Sigmoid colon (tissue), 4 donors: ENCODE results near the gene XPNPEP1.

Experiments used
- POLR2AphosphoS5 ChIP-seq, 4 donors: sonication (generic); formaldehyde crosslinking; IDR thresholded peaks; one replicate each; pipeline ENCODE4 v1.6.1; 2017; ENCODE audit warnings: antibody characterized with exemption in 4 of 4
- TF ChIP-seq, protein P1 (sequence below), 4 experiments: fragments of 450-650 bp in 3 of 4; fragments of 200-600 bp in 1 of 4; IDR thresholded peaks; one replicate each; pipeline ENCODE4 v1.5.1; 2016 to 2019; ENCODE audit warnings: antibody characterized with exemption in 4 of 4, mild to moderate bottlenecking in 3 of 4, moderate library complexity in 2 of 4

DNA sequence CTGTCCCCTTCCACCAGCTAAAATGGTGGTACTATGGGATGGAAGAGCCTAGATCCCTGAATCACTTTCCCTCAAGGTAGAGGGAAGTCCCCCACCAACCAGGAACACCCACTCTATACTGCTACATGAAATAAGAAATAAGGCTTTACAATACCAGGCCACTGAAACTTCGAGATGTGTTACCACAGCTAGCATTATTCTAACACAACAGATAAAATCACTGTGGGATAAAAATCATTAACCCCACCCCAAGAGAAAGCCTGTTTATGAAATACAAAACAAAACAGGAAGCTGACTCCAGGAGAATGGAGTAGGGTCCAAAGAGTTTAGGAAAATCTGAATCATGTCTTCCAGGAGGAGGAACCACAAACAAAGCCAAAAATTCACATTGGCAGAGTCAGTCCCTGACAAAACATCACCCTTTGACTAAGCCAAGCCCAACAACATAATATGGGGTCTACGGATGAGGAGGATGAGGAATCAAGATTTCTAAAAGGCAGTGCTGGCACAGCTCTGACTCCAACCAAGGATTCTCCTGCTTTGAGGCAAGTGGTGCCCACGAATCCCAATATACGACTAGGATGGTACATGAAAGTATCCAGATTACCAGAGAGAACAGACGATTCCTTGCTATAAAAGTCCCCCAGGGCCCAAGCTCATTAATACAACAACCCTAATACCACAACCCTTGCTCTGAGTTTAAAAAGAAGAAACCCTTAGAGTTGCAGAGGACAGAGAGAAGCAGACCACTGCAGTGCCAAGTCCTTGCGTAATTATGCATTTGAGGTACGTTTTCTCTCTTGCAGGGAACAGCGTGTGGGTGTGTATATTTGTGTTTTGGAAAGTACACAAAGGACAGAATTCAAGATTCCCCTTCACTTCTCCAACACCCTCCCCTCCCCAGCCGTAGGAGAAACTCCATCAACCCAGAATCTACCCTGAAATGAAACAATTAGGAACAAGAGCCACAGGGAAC lies 23.7 kb downstream of the XPNPEP1 start:
- TF ChIP-seq, protein P1, sequence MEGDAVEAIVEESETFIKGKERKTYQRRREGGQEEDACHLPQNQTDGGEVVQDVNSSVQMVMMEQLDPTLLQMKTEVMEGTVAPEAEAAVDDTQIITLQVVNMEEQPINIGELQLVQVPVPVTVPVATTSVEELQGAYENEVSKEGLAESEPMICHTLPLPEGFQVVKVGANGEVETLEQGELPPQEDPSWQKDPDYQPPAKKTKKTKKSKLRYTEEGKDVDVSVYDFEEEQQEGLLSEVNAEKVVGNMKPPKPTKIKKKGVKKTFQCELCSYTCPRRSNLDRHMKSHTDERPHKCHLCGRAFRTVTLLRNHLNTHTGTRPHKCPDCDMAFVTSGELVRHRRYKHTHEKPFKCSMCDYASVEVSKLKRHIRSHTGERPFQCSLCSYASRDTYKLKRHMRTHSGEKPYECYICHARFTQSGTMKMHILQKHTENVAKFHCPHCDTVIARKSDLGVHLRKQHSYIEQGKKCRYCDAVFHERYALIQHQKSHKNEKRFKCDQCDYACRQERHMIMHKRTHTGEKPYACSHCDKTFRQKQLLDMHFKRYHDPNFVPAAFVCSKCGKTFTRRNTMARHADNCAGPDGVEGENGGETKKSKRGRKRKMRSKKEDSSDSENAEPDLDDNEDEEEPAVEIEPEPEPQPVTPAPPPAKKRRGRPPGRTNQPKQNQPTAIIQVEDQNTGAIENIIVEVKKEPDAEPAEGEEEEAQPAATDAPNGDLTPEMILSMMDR (IDR thresholded peaks at IDR 0.05) = no peak
- TF ChIP-seq POLR2AphosphoS5 (IDR thresholded peaks at IDR 0.05) = peak in 1 of 4 donors; percentile 41
